ENCODE measurements around the gene WDR38.
A peak's percentile ranks its signal among the peaks of the same experiment; 100 is the strongest.

WDR38 gene

GRCh38 chr9:124852829-124853531 lies at the start of gene WDR38:
TSS of gene WDR38 (plus strand) at chr9:124853460. CDS start at chr9:124853532, 72 bp downstream.
- DNase-seq = peak; percentile 72 to 74

GRCh38 chr9:124803911-124804310 lies 49.3 kb upstream of the WDR38 start:
- no peak for DNase-seq

GRCh38 chr9:124805186-124805585 lies 48.1 kb upstream of the WDR38 start:
- DNase-seq = no peak

GRCh38 chr9:124808246-124808956 lies 44.9 kb upstream of the WDR38 start:
- DNase-seq = no peak

- no peak for DNase-seq
Measured at GRCh38 chr9:124809211-124809610, 44.0 kb upstream of the WDR38 start.

- no peak for DNase-seq
Measured at GRCh38 chr9:124809741-124810500, 43.3 kb upstream of the WDR38 start.

GRCh38 chr9:124810663-124811355 lies 42.5 kb upstream of the WDR38 start:
- DNase-seq = no peak

- DNase-seq = no peak
Measured at GRCh38 chr9:124812441-124812876, 40.8 kb upstream of the WDR38 start.

- no peak for DNase-seq
Measured at GRCh38 chr9:124813041-124813440, 40.2 kb upstream of the WDR38 start.

- DNase-seq = no peak
Measured at GRCh38 chr9:124813501-124814163, 39.6 kb upstream of the WDR38 start.

- DNase-seq = no peak
Measured at GRCh38 chr9:124814164-124814535, 39.1 kb upstream of the WDR38 start.

GRCh38 chr9:124815601-124816000 lies 37.7 kb upstream of the WDR38 start:
- DNase-seq = no peak

- DNase-seq = peak in 1 of 2 experiments; percentile 41
Measured at GRCh38 chr9:124818431-124819281, 34.6 kb upstream of the WDR38 start.

- no peak for DNase-seq
Measured at GRCh38 chr9:124820698-124821623, 32.3 kb upstream of the WDR38 start.

- DNase-seq = no peak
Measured at GRCh38 chr9:124828489-124829333, 24.5 kb upstream of the WDR38 start.

- no peak for DNase-seq
Measured at GRCh38 chr9:124829334-124829669, 24.0 kb upstream of the WDR38 start.

GRCh38 chr9:124830593-124830992 lies 22.7 kb upstream of the WDR38 start:
- no peak for DNase-seq

GRCh38 chr9:124831642-124832364 lies 21.5 kb upstream of the WDR38 start:
- DNase-seq = no peak

- DNase-seq = no peak
Measured at GRCh38 chr9:124834591-124834990, 18.7 kb upstream of the WDR38 start.
